ENCODE data around the gene RAB6C.
"Not testable (repeated sequence)": the region's sequence is repeated elsewhere in the genome, so short reads cannot be mapped to it uniquely, and the experiment has no call there.

The RAB6C gene

DNA sequence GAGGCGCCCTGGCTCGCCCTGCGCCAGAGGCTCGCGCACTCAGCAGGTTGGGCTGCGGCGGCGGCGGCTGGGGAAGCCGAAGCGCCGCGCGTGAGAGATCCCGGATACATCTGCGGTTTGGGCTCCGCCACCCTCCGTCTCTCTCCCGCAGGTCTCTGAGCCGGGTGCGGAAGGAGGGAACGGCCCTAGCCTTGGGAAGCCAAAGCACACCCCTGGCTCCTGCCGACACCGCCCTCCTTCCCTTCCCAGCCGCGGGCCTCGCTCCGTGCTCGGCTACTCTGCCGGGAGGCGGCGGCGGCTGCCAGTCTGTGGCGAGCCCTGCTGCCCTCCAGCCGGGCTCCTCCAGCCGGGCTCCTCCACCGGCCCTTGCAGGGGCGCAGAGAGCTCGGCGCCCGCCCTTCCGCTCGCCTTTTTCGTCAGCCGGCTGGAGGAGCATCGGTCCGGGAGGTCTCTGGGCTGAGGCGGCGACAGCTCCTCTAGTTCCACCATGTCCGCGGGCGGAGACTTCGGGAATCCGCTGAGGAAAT, at the start of gene RAB6C:
TSS of gene RAB6C (plus strand) at position 38 of the 527 bp plus-strand sequence. CDS start at position 488, 450 bp downstream.
- DNase-seq, result peak; percentile 11

DNA sequence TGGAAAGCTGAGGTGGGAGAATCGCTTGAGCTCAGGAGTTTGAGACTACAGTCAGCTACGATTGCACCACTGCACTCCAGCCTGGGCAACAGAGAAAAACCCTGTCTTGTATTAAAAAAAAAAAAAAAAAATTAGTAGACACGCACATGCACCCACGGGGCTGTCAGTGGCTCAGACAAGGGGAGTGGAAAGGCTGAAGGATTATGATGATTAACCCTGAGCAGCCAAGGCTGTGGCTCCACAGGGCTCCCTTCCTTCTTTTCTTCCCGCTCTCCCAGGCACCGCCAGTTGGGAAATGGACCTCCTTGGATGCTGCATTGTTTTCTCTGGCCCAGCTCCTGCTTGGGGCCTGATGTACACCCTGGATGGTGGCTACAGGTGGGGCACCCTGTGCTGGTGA, 49.0 kb upstream of the RAB6C start:
- DNase-seq, result peak; percentile 7

DNA sequence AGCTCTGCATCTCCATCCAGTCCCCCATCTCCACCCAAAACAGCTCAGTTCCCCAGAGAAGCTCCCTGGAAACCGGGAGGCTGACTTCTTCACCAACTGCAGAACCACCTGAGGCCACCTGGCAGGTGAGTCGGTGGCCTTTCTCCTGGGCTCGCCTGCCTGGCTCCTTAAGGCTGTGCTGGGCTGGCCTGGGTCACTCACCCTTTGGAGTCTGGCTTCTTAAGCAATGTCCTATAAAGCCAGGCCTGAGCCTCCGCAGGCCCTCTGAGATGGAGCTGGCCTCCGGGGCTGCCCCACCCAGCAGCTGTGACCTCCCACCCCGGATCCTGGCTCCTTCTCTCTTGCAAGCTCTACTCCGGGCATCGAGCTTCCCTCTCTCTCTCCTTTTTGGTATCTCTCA, 46.1 kb upstream of the RAB6C start:
- DNase-seq, result not testable (repeated sequence)

DNA sequence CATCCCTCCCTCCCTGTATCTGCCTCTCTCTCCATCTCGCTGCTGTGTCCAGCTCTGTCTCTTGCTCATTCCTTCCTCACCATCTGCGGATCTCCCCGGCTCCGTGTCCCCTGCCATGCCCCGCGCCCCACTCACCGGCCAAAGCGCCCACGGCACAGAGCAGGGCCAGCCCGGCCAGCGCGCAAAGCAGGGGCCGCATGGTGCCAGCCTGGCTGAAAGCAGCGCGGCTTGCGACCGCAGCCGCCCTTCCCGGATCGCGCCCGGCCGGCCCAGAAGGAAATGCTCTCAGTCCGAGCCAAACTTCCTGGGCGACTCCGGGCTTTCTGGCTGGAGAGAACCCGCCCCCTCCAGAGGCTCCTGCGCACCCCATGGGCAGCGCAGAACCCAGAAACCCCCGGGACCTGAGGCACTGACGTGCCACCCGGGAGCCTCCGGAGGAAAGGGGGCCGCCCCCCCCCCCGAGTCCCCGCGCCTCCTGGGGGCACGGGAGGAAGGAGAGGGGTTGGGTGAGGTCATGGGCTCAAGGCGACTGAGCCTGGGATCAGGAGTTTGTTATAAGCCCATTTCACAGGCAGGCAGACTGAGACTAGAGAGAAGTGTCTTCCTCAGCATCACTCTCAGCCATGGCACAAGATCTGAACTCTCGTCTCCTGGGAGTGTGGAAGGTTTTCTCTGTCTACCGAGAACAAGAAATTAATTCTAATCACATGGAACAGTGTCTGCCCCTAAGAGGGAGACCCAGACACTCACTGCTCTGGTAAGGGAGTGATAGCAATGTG, 45.2 kb upstream of the RAB6C start:
- no peak for DNase-seq

DNA sequence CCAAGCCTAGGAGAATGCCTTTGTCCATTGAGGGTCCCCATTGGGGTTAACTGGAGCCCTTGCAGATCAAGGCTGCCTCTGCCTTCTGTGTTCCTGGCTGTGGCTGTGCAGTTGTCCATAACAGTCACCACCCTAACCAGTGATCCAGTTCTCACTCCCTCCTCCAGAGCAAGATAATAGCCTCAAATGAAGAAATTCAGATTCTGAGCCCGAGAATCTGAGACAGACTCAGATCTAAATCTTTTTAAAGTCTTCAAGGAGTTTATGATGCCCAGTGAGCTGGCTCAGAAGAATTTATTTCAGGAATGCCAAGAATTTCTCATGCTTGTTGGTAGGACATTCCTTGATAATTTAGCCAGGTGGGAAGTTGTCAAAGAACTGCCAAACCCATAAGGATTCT, 44.3 kb upstream of the RAB6C start:
- DNase-seq, result peak; percentile 31

DNA sequence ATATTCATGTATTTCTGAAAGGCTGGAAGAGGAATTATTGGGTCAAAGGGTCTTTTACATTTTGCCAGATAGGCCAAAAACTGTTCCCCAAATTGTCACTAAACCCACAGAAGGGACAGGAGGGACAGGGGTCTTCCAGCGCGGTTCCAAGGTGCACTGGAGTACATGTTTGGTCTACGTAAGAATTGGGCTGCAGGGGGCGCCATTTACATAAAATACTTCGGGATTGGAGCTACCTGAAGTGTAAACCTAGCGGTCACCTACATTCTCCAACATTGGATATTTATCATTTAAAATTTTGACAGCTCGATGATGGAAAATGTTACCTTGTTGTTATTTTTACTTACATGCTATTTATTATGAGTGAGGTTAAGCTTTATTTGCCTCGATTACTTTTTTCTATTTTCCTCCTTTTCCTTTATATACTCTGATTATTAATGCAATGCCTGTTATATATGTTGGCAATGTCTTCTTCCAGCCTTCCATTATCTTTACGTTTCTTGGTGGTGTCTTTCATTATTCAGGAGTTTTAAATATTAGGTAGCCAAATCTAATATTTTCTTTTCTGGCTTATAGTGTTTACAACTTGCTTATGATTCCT, 43.0 kb upstream of the RAB6C start:
- peak; percentile 22 for DNase-seq

DNA sequence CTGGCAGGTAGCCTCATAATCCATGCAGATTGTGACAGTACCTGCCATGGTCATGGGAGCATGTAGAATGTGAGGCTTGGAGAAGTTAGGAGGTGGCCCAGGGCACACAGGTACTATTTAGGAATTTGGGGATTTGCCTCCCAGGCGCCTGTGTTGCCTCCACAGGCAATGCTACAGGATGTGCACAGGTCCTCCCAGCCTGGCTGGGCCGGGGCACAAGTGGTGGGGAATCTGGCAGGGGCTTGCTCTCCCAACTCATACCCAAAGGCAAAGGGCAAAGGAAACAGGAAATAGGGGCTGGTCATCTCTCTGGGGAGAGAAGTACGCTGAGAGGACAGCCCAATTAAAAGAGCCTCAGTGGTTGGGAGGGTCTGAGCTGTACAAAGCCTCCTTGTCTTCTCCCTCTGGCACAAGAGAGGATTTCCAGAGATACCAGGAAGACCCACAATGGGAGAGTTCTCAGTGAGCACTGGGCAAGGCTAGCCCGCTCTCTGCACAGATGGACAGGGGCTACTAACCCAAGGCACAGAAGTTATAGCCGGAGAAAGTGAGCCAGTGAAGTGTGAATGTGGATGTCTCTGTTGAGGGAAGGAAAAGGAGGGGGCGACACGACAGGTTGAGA, 40.5 kb upstream of the RAB6C start:
- not testable (repeated sequence) for DNase-seq

DNA sequence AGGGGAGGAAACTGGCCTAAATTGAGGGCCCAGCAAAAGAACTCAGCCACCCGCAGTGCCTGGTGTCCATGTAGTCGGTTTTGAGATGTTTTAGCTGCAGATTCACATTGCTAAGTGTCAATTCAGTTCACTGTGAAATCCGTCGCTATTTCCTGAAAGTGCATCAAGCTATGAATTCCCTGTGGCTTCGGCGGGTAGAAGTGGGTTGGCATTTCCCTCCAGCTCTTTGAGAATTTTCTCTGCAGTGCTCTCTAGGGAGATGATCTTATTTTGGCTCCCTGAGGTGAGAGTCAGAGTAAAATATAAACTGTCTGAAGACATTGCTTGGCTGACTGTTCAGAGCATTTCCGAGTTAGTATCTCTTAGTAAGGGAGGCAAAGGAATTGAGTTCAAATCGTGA, 36.0 kb upstream of the RAB6C start:
- DNase-seq, result not testable (repeated sequence)

DNA sequence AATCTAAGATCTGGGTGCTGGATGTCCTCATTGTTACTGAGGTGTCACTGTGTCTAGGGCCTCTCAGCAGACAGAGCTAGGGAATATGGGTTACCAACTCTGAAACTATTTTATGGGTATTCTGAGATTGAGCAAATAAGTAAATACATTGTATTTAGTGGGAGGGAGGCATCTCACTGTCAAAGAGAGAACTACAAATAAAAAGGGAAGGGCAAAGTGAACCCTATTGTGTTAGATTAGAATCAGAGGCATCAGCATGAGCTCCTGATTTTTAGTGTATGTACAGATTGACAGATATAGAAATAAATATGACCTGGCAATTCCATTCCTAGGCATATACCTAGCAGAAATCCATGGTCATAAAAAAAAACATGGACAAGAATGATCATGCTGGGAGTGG, 33.9 kb upstream of the RAB6C start:
- DNase-seq, result no peak

DNA sequence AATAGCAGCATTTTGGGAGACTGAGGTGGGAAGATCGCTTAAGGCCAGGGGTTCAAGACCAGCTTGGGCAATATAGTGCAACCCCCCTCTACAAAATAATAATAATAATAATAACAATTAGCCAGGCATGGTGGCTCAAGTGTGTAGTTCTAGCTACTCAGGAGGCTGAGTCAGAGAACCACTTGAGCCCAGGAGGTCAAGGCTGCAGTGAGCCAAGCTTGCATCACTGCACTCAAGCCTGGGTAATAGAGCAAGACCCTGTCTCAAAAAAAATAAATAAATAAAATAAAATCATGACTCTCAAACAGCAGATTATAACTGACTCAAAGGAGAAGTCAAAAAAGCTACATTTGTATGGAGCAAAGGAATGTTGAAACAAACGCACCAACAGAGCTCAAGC, 31.8 kb upstream of the RAB6C start:
- not testable (repeated sequence) for DNase-seq

DNA sequence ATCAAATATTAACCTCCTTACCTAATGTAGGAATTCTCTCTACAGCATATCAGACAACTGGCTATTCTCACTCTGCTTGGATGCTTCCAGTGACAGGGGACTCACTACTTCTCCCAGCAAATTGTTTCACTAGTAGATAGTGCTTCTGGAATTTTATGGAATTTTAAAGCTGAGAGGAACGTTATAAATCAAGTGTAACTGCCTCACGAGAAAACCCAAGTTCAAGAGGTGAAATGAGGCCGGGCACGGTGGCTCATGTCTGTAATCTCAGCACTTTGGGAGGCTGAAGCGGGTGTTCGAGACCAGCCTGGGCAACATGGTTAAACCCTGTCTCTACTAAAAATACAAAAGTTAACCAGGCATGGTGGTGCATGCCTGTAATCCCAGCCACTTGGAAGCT, 23.3 kb upstream of the RAB6C start:
- not testable (repeated sequence) for DNase-seq

DNA sequence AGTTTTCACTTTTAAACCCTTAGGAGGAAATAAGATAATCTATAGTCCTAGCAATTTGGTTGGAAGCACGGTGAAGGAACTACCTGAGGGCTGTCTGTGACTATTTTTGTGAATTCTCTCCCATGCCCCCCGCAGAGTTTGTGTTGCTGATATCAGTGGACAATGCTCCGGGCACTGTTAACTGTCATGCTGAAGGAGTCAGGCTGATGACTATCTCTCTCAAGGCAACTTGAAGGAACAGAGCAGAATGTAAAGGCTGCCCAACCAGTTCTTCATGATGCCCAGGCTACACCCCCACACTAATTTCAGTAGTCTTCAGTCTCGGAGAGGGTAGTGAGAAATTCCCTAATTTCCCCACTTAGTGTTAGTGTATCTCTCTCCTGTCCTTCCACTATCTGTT, 21.6 kb upstream of the RAB6C start:
- no peak for DNase-seq

DNA sequence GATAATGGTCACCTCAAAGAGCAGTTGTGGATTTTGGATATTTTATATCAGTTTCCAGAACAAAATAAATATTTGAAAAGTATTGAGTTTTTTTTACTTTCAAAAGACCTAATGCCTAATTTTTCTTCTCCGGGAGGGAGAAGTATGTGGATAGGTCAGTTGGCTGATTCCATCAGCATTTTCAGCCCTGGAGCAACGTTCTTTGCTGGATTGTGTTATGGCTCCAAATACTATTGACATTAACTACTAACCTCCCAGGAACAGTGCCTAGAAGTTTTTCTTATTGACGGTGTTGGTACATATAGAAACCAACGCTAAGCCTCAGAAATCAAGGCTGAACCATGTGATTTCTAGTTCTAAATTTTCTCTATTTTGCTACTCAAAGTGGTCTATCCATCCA, 20.7 kb upstream of the RAB6C start:
- not testable (repeated sequence) for DNase-seq

DNA sequence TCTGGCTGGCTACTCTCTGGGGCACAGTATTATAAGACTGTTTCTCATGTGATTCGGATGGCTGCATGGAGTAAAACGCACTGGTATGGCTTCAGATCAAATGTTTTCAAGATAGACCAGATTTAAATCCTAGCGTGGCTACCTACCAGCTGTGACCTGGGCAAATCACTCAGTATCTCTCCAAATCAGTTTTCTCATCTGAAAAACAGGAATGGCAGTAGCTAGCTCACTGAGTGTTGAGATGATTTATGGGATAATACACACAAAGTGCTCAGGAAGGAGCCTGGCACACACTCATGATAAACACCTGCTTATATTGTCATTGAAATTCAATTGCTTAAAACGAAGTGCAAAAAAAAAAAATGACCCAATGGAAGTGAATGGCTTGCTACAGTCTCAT, 10.9 kb upstream of the RAB6C start:
- not testable (repeated sequence) for DNase-seq

DNA sequence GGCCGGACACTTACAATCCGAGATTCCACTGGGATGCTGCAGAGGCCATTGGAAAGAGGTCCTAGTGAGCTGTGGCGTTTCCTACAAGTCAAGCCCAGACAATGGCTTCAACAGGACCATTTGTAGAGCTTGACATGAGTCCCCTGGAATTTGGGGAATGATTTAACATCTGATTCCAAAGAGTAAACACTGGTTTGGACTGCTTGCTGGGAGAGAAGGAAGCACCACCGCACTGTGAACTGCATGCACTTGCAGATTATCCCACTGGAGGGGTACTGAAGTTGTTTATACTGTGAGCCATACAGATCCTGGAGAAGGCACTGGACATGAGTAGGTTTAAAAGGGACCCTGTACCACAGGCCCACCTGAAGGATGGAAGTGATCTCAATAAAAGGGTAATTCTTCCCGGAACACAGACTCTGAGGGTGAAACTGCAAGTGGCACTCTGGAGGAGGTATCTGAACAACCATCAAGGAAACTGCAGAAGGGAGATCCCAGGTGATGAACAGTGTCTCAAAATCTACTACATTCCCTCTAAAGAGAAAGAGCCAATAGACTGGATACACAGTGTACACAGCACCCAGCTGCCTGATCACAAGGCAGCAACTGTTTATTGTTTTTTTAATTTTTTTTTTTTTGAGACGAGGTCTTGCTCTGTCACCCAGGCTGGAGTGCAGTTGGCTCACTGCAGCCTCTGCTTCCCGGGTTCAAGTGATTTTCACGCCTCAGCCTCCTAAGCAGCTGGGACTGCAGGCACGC, 4.3 kb upstream of the RAB6C start:
- no peak for DNase-seq

DNA sequence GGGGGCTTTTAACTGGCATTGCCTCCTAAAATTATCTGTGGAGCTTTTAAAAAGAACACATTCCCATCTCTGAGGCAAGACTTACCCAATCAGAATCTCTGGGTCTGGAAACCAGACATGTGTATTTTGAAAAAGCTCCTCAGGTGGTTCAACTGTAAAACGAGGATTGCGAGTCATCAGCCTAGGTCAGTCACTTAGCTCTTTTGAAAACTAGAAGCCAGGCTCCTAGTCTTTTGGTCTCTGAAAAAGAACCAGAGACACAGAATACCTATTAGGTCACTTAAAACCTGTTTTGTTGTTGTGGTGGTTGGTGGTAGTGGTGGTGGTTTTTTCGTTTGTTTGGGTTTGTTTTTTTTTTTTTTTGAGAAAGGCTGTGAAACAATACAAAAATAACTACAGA, 2.5 kb upstream of the RAB6C start:
- not testable (repeated sequence) for DNase-seq

DNA sequence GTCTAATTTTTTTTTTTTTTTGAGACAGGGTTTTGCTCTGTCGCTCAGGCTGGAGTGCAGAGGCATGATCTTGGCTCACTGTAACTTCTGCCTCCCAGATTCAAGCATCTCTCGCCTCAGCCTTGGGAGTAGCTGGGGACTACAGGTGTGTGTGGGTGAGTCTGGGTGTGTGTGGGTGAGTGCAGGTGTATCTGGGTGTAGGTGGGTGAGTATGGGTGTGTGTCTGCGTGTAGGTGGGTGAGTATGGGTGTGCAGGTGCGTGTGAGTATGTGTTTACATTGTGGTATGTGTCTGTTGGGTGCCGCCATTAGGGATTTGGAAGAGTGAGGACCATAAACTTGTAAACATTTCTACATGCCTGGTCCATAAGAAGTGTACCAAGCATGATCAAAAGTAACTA, 1.5 kb upstream of the RAB6C start:
- DNase-seq, result no peak

DNA sequence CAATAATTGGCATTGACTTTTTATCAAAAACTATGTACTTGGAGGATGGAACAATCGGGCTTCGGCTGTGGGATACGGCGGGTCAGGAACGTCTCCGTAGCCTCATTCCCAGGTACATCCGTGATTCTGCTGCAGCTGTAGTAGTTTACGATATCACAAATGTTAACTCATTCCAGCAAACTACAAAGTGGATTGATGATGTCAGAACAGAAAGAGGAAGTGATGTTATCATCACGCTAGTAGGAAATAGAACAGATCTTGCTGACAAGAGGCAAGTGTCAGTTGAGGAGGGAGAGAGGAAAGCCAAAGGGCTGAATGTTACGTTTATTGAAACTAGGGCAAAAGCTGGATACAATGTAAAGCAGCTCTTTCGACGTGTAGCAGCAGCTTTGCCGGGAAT, 780 bp downstream of the RAB6C start:
- peak; percentile 0 for DNase-seq

DNA sequence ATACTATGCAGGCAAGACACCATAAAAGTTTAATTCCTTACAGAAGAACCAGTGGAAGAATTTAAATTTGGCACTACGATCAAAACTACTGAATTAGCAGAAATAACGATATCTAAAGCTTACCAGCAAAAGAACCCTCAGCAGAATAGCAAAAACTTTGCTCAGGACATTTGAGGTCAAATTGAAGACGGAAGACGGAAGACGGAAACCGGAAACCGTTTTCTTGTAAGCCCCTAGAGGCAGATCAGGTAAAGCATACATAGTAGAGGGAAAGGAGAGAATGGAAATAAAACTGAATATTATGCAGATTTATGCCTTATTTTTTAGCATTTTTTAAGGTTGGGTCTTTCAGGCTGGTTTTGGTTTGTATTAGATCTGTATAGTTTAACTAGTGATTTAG, 2.2 kb downstream of the RAB6C start:
- DNase-seq, result not testable (repeated sequence)

DNA sequence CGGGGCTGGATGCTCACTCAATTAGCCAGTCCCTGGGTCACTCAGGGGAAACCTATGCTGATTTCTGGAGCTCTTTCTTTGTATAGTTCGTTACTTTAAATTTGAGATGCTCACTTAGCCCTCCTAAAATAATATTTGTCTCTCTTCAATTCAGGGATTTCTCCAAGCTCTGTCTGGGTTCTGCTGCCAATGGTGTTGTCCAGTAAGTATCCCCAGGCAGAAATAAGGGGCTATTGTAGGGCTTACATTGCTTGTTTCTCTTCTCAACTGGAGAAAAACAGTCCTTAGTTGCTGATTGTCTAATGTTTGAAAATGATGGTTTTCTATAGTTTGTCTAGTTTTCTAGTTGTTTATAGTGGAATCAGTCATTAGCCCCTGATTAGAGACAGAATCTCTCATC, 5.0 kb downstream of the RAB6C start:
- no peak for DNase-seq

DNA sequence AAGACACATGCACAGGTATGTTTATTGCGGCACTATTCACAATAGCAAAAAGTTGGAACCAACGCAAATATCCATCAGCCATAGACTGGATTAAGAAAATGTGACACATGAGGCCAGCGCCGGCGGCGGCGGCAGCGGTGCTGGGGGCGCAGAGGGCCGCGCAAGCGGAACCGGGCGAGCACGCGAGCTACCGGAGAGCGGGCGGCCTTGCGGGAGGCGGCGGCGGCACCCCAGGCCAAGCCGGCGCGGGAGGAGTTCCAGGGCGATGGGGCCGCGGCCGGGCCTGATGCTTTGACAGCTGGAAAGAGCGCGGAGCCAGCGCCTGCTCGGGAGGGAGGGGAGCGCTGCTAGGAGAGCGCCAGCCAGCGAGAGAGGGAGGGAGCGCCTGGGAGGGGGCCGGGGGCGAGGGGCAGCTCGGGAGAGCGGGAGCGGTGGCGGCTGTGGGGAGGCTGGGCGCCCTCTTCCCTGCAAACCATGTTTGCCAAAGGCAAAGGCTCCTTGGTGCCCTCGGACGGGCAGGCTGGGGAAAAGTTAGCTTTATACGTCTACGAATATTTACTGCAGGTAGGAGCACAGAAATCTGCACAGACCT, 13.0 kb downstream of the RAB6C start:
- not testable (repeated sequence) for DNase-seq

DNA sequence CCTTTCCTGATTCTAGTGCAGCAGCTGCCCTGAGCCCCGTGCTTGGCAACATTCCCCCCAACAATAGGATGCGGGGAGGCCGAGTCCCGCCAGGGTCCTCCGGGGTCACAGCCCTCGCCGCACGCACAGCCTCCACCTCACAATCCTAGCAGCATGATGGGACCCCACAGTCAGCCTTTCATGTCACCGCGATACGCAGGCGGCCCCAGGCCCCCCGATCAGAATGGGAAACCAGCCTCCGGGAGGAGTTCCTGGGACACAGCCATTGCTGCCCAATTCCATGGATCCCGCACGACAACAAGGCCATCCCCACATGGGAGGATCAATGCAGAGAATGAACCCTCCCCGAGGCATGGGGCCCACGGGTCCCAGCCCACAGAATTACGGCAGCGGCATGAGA, 13.7 kb downstream of the RAB6C start:
- not testable (repeated sequence) for DNase-seq
